IMR-90 (cell line): ENCODE results near the gene TMEM200A. TPM values are rescaled to one million over a fixed set of nuclear protein-coding genes. Genes with fewer than 3 reads are reported as not detected.

Experiments
- ATAC-seq: fragments of 200-7000 bp; cut with Tn5 transposase; 2 replicates; pipeline ENCODE4 v1.9.1; 2020; ENCODE audit warnings: low read depth, mild to moderate bottlenecking, moderate library complexity
- BruUV-seq: library from RNA; stranded (reverse); fragments of 400-500 nt; replicated peaks from 2 replicates; lab custom pipeline; 2021; lab: Mats Ljungman, UMichigan
- CTCF ChIA-PET: fragments of 300-600 bp; formaldehyde crosslinking; extraction: SDS; loops from one replicate; lab custom pipeline; 2021; ENCODE audit warnings: antibody characterized with exemption; lab: Yijun Ruan, JAX
- POLR2A ChIA-PET: fragments of 300-600 bp; sonication (Branson Sonifier 250); formaldehyde crosslinking; loops from one replicate; lab custom pipeline; 2022; ENCODE audit warnings: antibody characterized with exemption; ENCODE audit not compliant: unreplicated experiment; lab: Charles Lee
- DNase-seq: peaks from one replicate; pipeline ENCODE4 v3.0.0; 2013
- H2AFZ ChIP-seq: replicated peaks from 2 replicates; pipeline ENCODE3; 2013; ENCODE audit warnings: low read length, mild to moderate bottlenecking; ENCODE audit not compliant: poor library complexity
- H2AK5ac ChIP-seq: 2 replicates; pipeline ENCODE4 v1.6.1; 2013; ENCODE audit warnings: low read depth, low read length, inconsistent platforms
- H2AK9ac ChIP-seq: replicated peaks from 2 replicates; pipeline ENCODE3; 2013; ENCODE audit warnings: mild to moderate bottlenecking, low read depth, low read length, moderate library complexity; ENCODE audit not compliant: poor library complexity
- H2BK120ac ChIP-seq: 2 replicates; pipeline ENCODE4 v1.6.1; 2013; ENCODE audit warnings: low read depth, low read length, inconsistent platforms
- H2BK15ac ChIP-seq: 3 replicates; pipeline ENCODE4 v1.6.1; 2013; ENCODE audit warnings: low read depth, low read length, inconsistent platforms
- H2BK20ac ChIP-seq: 2 replicates; pipeline ENCODE4 v1.6.1; 2013; ENCODE audit warnings: low read depth, mild to moderate bottlenecking, inconsistent platforms, low read length, moderate library complexity
- H2BK5ac ChIP-seq: 2 replicates; pipeline ENCODE4 v1.6.1; 2013; ENCODE audit warnings: mild to moderate bottlenecking, low read depth, low read length, inconsistent platforms; ENCODE audit not compliant: poor library complexity, severe bottlenecking
- H3K14ac ChIP-seq: replicated peaks from 2 replicates; pipeline ENCODE4 v1.6.1; 2013; ENCODE audit warnings: low read depth, low read length, inconsistent platforms
- H3K18ac ChIP-seq: 2 replicates; pipeline ENCODE4 v1.6.1; 2013; ENCODE audit warnings: low read depth, low read length, control low read depth
- H3K23ac ChIP-seq: 2 replicates; pipeline ENCODE4 v1.6.1; 2013; ENCODE audit warnings: low read depth, low read length, inconsistent platforms
- H3K27ac ChIP-seq: 2 replicates; pipeline ENCODE4 v1.5.1; 2013; ENCODE audit warnings: mild to moderate bottlenecking, control low read depth, low read length; ENCODE audit not compliant: insufficient read depth
- H3K27me3 ChIP-seq: 2 replicates; pipeline ENCODE4 v1.6.1; 2013; ENCODE audit warnings: low read length; ENCODE audit not compliant: control insufficient read depth, insufficient read depth
- H3K36me3 ChIP-seq: 2 replicates; pipeline ENCODE4 v1.6.1; 2013; ENCODE audit warnings: low read length, mixed read lengths; ENCODE audit not compliant: control insufficient read depth, insufficient read depth
- H3K4ac ChIP-seq: 2 replicates; pipeline ENCODE4 v1.6.1; 2013; ENCODE audit warnings: low read depth, low read length, inconsistent platforms
- H3K4me1 ChIP-seq: 2 replicates; pipeline ENCODE4 v1.6.1; 2013; ENCODE audit warnings: low read length, mixed read lengths; ENCODE audit not compliant: control insufficient read depth, insufficient read depth
- H3K4me2 ChIP-seq: 2 replicates; pipeline ENCODE4 v1.6.1; 2013; ENCODE audit warnings: low read depth, mild to moderate bottlenecking, control low read depth, low read length, moderate library complexity
- H3K4me3 ChIP-seq: 2 replicates; pipeline ENCODE4 v1.5.1; 2013; ENCODE audit warnings: low read depth, mild to moderate bottlenecking, control low read depth, low read length, moderate library complexity; ENCODE audit not compliant: insufficient read depth
- H3K56ac ChIP-seq: 2 replicates; pipeline ENCODE4 v1.6.1; 2013; ENCODE audit warnings: low read length, inconsistent platforms; ENCODE audit not compliant: insufficient read depth; ENCODE audit errors: extremely low read depth
- H3K79me1 ChIP-seq, 2 experiments: 2 replicates each; pipeline ENCODE4 v1.6.1; 2013; ENCODE audit warnings: low read length in 2 of 2, inconsistent platforms in 1 of 2, low read depth in 1 of 2
- H3K9ac ChIP-seq: 2 replicates; pipeline ENCODE4 v1.6.1; 2013; ENCODE audit warnings: low read depth, low read length, control low read depth
- H3K9me1 ChIP-seq: 2 replicates; pipeline ENCODE4 v1.6.1; 2013; ENCODE audit warnings: low read length, inconsistent platforms; ENCODE audit not compliant: insufficient read depth
- H3K9me3 ChIP-seq: 2 replicates; pipeline ENCODE4 v1.6.1; 2013; ENCODE audit warnings: low read length; ENCODE audit not compliant: control insufficient read depth, insufficient read depth
- H4K20me1 ChIP-seq: 2 replicates; pipeline ENCODE4 v1.6.1; 2013; ENCODE audit warnings: low read length, inconsistent platforms; ENCODE audit not compliant: insufficient read depth
- H4K5ac ChIP-seq: 2 replicates; pipeline ENCODE4 v1.6.1; 2013; ENCODE audit warnings: mild to moderate bottlenecking, low read depth, low read length, control low read depth
- H4K8ac ChIP-seq, 2 experiments: 2 replicates each; pipeline ENCODE4 v1.6.1; 2013; ENCODE audit warnings: low read depth in 2 of 2, low read length in 2 of 2, control low read depth in 1 of 2, inconsistent platforms in 1 of 2
- H4K91ac ChIP-seq: 2 replicates; pipeline ENCODE4 v1.6.1; 2013; ENCODE audit warnings: low read depth, low read length, inconsistent platforms; ENCODE audit not compliant: insufficient read depth
- BHLHE40 ChIP-seq: fragments of 150-350 bp; IDR thresholded peaks from 2 replicates; pipeline ENCODE4 v1.6.1; 2016; ENCODE audit warnings: mild to moderate bottlenecking, low read depth, low read length
- CEBPB ChIP-seq: IDR thresholded peaks from 2 replicates; pipeline ENCODE4 v1.6.1; 2012; ENCODE audit warnings: low read depth, low read length, improper control_type of control experiment
- CHD1 ChIP-seq: IDR thresholded peaks from 2 replicates; pipeline ENCODE4 v1.6.1; 2012; ENCODE audit warnings: low read depth, low read length, improper control_type of control experiment
- CTCF ChIP-seq: conservative IDR thresholded peaks from 2 replicates; pipeline ENCODE4 v1.5.1; 2012; ENCODE audit warnings: mild to moderate bottlenecking, low read depth, low read length, improper control_type of control experiment
- ELK1 ChIP-seq: fragments of 150-350 bp; IDR thresholded peaks from 2 replicates; pipeline ENCODE4 v1.6.1; 2016; ENCODE audit warnings: low read depth, mild to moderate bottlenecking, low read length, moderate library complexity, borderline replicate concordance
- FOS ChIP-seq: fragments of 150-350 bp; IDR thresholded peaks from 2 replicates; pipeline ENCODE4 v1.6.1; 2016; ENCODE audit warnings: low read depth, low read length
- MAFK ChIP-seq: IDR thresholded peaks from 2 replicates; pipeline ENCODE4 v1.6.1; 2012; ENCODE audit warnings: low read depth, low read length, improper control_type of control experiment
- MAZ ChIP-seq: IDR thresholded peaks from 2 replicates; pipeline ENCODE4 v1.6.1; 2012; ENCODE audit warnings: low read depth, mild to moderate bottlenecking, low read length, improper control_type of control experiment, moderate library complexity, borderline replicate concordance
- MXI1 ChIP-seq: IDR thresholded peaks from 2 replicates; pipeline ENCODE4 v1.6.1; 2012; ENCODE audit warnings: low read depth, mild to moderate bottlenecking, low read length, moderate library complexity, borderline replicate concordance
- NFE2L2 ChIP-seq: fragments of 150-350 bp; IDR thresholded peaks from 2 replicates; pipeline ENCODE4 v1.6.1; 2016; ENCODE audit warnings: low read depth, mild to moderate bottlenecking, low read length
- POLR2A ChIP-seq: IDR thresholded peaks from 2 replicates; pipeline ENCODE4 v1.6.1; 2012; ENCODE audit warnings: mild to moderate bottlenecking, low read depth, low read length
- RAD21 ChIP-seq: IDR thresholded peaks from 2 replicates; pipeline ENCODE4 v1.6.1; 2012; ENCODE audit warnings: low read length, improper control_type of control experiment
- RCOR1 ChIP-seq: IDR thresholded peaks from 2 replicates; pipeline ENCODE4 v1.6.1; 2012; ENCODE audit warnings: mild to moderate bottlenecking, low read length, improper control_type of control experiment; ENCODE audit not compliant: insufficient replicate concordance
- RFX5 ChIP-seq: IDR thresholded peaks from 2 replicates; pipeline ENCODE4 v1.8.0; 2012; ENCODE audit warnings: low read depth, mild to moderate bottlenecking, low read length, moderate library complexity
- SMC3 ChIP-seq: fragments of 150-350 bp; IDR thresholded peaks from 2 replicates; pipeline ENCODE4 v1.6.1; 2016; ENCODE audit warnings: low read depth, mild to moderate bottlenecking, antibody characterized with exemption, low read length, moderate library complexity
- USF2 ChIP-seq: fragments of 150-350 bp; IDR thresholded peaks from 2 replicates; pipeline ENCODE4 v1.6.1; 2017; ENCODE audit warnings: mild to moderate bottlenecking, antibody characterized with exemption, low read length, low read depth
- WGBS, 2 experiments: methylation state at CpG; one replicate each; pipeline versions ENCODE4 v1.1.5 to v1.1.7; 2013; ENCODE audit warnings: missing lambda C conversion rate in 2 of 2; ENCODE audit not compliant: insufficient read length in 1 of 2; ENCODE audit errors: extremely low coverage in 2 of 2; 5-methylcytosine and 5-hydroxymethylcytosine counted together
- dilution Hi-C: fragments of 300-500 bp; cut with HindIII; formaldehyde crosslinking; loops from one replicate; pipeline ENCODE4 v1.14.3; 2018; ENCODE audit warnings: low sequenced_read_pairs; ENCODE audit not compliant: unreplicated experiment
- in situ Hi-C: fragments of 300-500 bp; cut with MboI; formaldehyde crosslinking; loops from 3 replicates; pipeline ENCODE4 v1.14.3; 2019; ENCODE audit warnings: low sequenced_read_pairs, inconsistent platforms, mixed read lengths
- intact Hi-C: fragments of 100-400 bp; cut with micrococcal nuclease; formaldehyde crosslinking; loops from 2 replicates; pipeline ENCODE4 v1.10.0; 2022
- polyA plus RNA-seq, 3 experiments: library from polyadenylated mRNA; depleted of rRNA; stranded (reverse); fragments of >200 nt; gene quantifications; 2 replicates each; pipeline ENCODE4 v1.2.3, GENCODE V29; 2012; ENCODE audit warnings: low replicate concordance in 1 of 3
- total RNA-seq: library from RNA; depleted of rRNA; stranded (reverse); fragments of >200 nt; gene quantifications from 2 replicates; pipeline ENCODE4 v1.2.3, GENCODE V29; 2012

TMEM200A gene
- total and polyA plus RNA-seq, 2 of the 4 experiments (the other 2 are of a cell fraction): 22.8 to 37.1 TPM

- H2BK5ac ChIP-seq: no peak overlapping the region
- H2AK9ac ChIP-seq: no peak overlapping the region
- H4K20me1 ChIP-seq: no peaks in the 10 kb centered on the region
- WGBS, 2 experiments: 60% methylated on average over 2 of the region's 5 CpGs; no CpG with 5 or more reads in 1 of the 2 experiments
- no peaks in the 10 kb centered on the region for H3K79me1 ChIP-seq
- H3K56ac ChIP-seq: no peak overlapping the region
- H3K27me3 ChIP-seq: no peaks in the 10 kb centered on the region
- no peak overlapping the region for H3K27ac ChIP-seq
- H2BK15ac ChIP-seq: no peak overlapping the region
- ATAC-seq: no peak
- H3K23ac ChIP-seq: no peak overlapping the region
- in situ Hi-C loops: no loop called here
- DNase-seq: no peak
- H4K91ac ChIP-seq: no peak overlapping the region
- H4K8ac ChIP-seq: no peak overlapping the region
- H2BK120ac ChIP-seq: no peak overlapping the region
- no peak overlapping the region for H3K4ac ChIP-seq
- H3K9me3 ChIP-seq: no peaks in the 10 kb centered on the region
- H4K5ac ChIP-seq: no peak overlapping the region
- no peak overlapping the region for H3K18ac ChIP-seq
- no peak overlapping the region for H2AFZ ChIP-seq
- H3K4me3 ChIP-seq: no peak overlapping the region
- intact Hi-C loops: no loop called here
- no peak overlapping the region for H3K9ac ChIP-seq
- no peak for TF ChIP-seq RFX5
- TF ChIP-seq CTCF: no peak
- TF ChIP-seq POLR2A: no peak
- TF ChIP-seq MAZ: no peak
- TF ChIP-seq USF2: no peak
- no peak for TF ChIP-seq CHD1
- TF ChIP-seq ELK1: no peak
- no peak for TF ChIP-seq RAD21
- no peak for TF ChIP-seq SMC3
- no peak for TF ChIP-seq FOS
- no peak for TF ChIP-seq CEBPB
- TF ChIP-seq NFE2L2: no peak
- no peak for TF ChIP-seq MAFK
- TF ChIP-seq RCOR1: no peak
- TF ChIP-seq MXI1: no peak
- TF ChIP-seq BHLHE40: no peak
- ChIA-PET CTCF (no interaction called here), POLR2A (no interaction called here)
- dilution Hi-C loops: no loop called here
- no peak overlapping the region for H2AK5ac ChIP-seq
- H3K9me1 ChIP-seq: no peaks in the 10 kb centered on the region
- 0 out of 2 replicates have a peak overlapping the region, but pooled peaks have one; percentile 52 for H3K14ac ChIP-seq
- BruUV-seq: no TSS peak
- H3K4me1 ChIP-seq: no peaks in the 10 kb centered on the region
- H2BK20ac ChIP-seq: no peak overlapping the region
- no peaks in the 10 kb centered on the region for H3K36me3 ChIP-seq
- H3K4me2 ChIP-seq: no peak overlapping the region
Observed at GRCh38 chr6:130459316-130459715, 93.5 kb downstream of the TMEM200A start.
